Neural cell (in vitro differentiated cells): Measurements from ENCODE around the gene CPEB1. TPM values are rescaled to one million over a fixed set of nuclear protein-coding genes. Genes with fewer than 3 reads are reported as not detected.

Source experiments
- H2AFZ ChIP-seq: fragments of 200-600, 300-800 bp; sonication (generic), shearing (Covaris generic); 2 replicates; pipeline ENCODE4 v1.6.0; 2014; ENCODE audit warnings: low read depth, mild to moderate bottlenecking, antibody characterized with exemption, low read length, moderate library complexity
- H3F3A ChIP-seq: fragments of 200-600 bp; shearing (Covaris generic); 2 replicates; pipeline ENCODE4 v1.6.1; 2016; ENCODE audit warnings: mild to moderate bottlenecking, moderate library complexity, mixed read lengths, antibody characterized with exemption, low read length; ENCODE audit not compliant: insufficient read depth, poor library complexity, severe bottlenecking
- H3K27ac ChIP-seq: fragments of 200-600, 300-800 bp; sonication (generic), shearing (Covaris generic); 2 replicates; pipeline ENCODE4 v1.5.1; 2014; ENCODE audit warnings: mild to moderate bottlenecking, low read length, moderate library complexity
- H3K27me3 ChIP-seq: fragments of 300-800, 200-600 bp; sonication (generic), shearing (Covaris generic); 2 replicates; pipeline ENCODE4 v1.6.0; 2014; ENCODE audit warnings: mild to moderate bottlenecking, low read depth, low read length, moderate library complexity; ENCODE audit not compliant: insufficient read depth
- H3K36me3 ChIP-seq: fragments of 300-800, 200-600 bp; sonication (generic), shearing (Covaris generic); 2 replicates; pipeline ENCODE4 v1.5.1; 2014; ENCODE audit warnings: mild to moderate bottlenecking, antibody characterized with exemption, low read length, moderate library complexity; ENCODE audit not compliant: insufficient read depth
- H3K4me2 ChIP-seq: fragments of 300-800, 200-600 bp; sonication (generic), shearing (Covaris generic); 2 replicates; pipeline ENCODE4 v1.6.0; 2014; ENCODE audit warnings: mild to moderate bottlenecking, low read length
- H3K4me3 ChIP-seq: fragments of 300-800, 200-600 bp; sonication (generic), shearing (Covaris generic); 2 replicates; pipeline ENCODE4 v1.5.1; 2014; ENCODE audit warnings: mild to moderate bottlenecking, low read length, moderate library complexity
- H3K79me2 ChIP-seq: fragments of 200-600 bp; shearing (Covaris generic); replicated peaks from 2 replicates; pipeline ENCODE4 v1.6.0; 2014; ENCODE audit warnings: mild to moderate bottlenecking, low read length, moderate library complexity; ENCODE audit not compliant: insufficient read depth
- H3K9ac ChIP-seq: fragments of 300-800, 200-600 bp; sonication (generic), shearing (Covaris generic); 2 replicates; pipeline ENCODE4 v1.6.1; 2016; ENCODE audit warnings: mild to moderate bottlenecking, low read length, mixed read lengths
- H3K9me2 ChIP-seq: fragments of 200-600 bp; shearing (Covaris generic); 2 replicates; pipeline ENCODE4 v1.6.1; 2016; ENCODE audit warnings: mild to moderate bottlenecking, low read length, mixed read lengths; ENCODE audit not compliant: insufficient read depth
- H3K9me3 ChIP-seq: fragments of 200-600, 300-800 bp; sonication (generic), shearing (Covaris generic); 2 replicates; pipeline ENCODE4 v1.6.1; 2016; ENCODE audit warnings: mild to moderate bottlenecking, mixed run types, low read length, moderate library complexity, mixed read lengths
- H4K20me1 ChIP-seq: fragments of 200-600 bp; shearing (Covaris generic); 2 replicates; pipeline ENCODE4 v1.6.1; 2016; ENCODE audit warnings: mild to moderate bottlenecking, mixed run types; ENCODE audit not compliant: insufficient read depth
- EP300 ChIP-seq: fragments of 450-650 bp; conservative IDR thresholded peaks from 2 replicates; pipeline ENCODE4 v1.6.1; 2014; ENCODE audit warnings: antibody characterized with exemption, mild to moderate bottlenecking, moderate library complexity; ENCODE audit not compliant: poor library complexity, severe bottlenecking
- EZH2 ChIP-seq: fragments of 200-600, 300-800 bp; shearing (Covaris generic), sonication (generic); IDR thresholded peaks from 2 replicates; pipeline ENCODE4 v1.6.1; 2014; ENCODE audit warnings: antibody characterized with exemption, low read length, borderline replicate concordance, mild to moderate bottlenecking; ENCODE audit not compliant: insufficient read depth, poor library complexity, severe bottlenecking
- MXI1 ChIP-seq: fragments of 450-650 bp; conservative IDR thresholded peaks from 2 replicates; pipeline ENCODE4 v1.6.1; 2014; ENCODE audit warnings: antibody characterized with exemption, mild to moderate bottlenecking; ENCODE audit not compliant: poor library complexity, severe bottlenecking
- POLR2AphosphoS5 ChIP-seq: IDR thresholded peaks from 2 replicates; pipeline ENCODE4 v1.6.1; 2012
- RAD21 ChIP-seq: fragments of 450-650 bp; conservative IDR thresholded peaks from 2 replicates; pipeline ENCODE4 v1.6.1; 2014; ENCODE audit warnings: antibody characterized with exemption, mild to moderate bottlenecking, moderate library complexity
- REST ChIP-seq: IDR thresholded peaks from 2 replicates; pipeline ENCODE4 v1.6.1; 2012; ENCODE audit warnings: borderline replicate concordance
- SMC3 ChIP-seq: fragments of 450-650 bp; conservative IDR thresholded peaks from 2 replicates; pipeline ENCODE4 v1.6.1; 2014; ENCODE audit warnings: antibody characterized with exemption, mild to moderate bottlenecking, moderate library complexity; ENCODE audit not compliant: poor library complexity
- TAF1 ChIP-seq: IDR thresholded peaks from 2 replicates; pipeline ENCODE4 v1.6.1; 2012; ENCODE audit warnings: low read depth
- polyA plus RNA-seq: library from polyadenylated mRNA; depleted of rRNA; stranded (reverse); fragments of >200 nt; gene quantifications from 2 replicates; pipeline ENCODE4 v1.2.3, GENCODE V29; 2014
- TF ChIP-seq, protein P1 (sequence below): fragments of 450-650 bp; IDR thresholded peaks from 2 replicates; pipeline ENCODE4 v1.5.1; 2014; ENCODE audit warnings: antibody characterized with exemption, mild to moderate bottlenecking, moderate library complexity; ENCODE audit not compliant: poor library complexity, severe bottlenecking

The CPEB1 gene
- polyA plus RNA-seq, 1 donor from 2014 or later: 0.61 TPM

GRCh38 chr15:82670699-82671098, 23.5 kb upstream of the CPEB1 start:
- Histone ChIP-seq H3K79me2 (no peaks in the 10 kb centered on the region), H3K27ac (no peak overlapping the region)
- TF ChIP-seq SMC3 (no peak), REST (no peak), EZH2 (no peak), RAD21 (no peak), TAF1 (no peak), EP300 (no peak), POLR2AphosphoS5 (no peak), MXI1 (no peak)
- TF ChIP-seq, protein P1, sequence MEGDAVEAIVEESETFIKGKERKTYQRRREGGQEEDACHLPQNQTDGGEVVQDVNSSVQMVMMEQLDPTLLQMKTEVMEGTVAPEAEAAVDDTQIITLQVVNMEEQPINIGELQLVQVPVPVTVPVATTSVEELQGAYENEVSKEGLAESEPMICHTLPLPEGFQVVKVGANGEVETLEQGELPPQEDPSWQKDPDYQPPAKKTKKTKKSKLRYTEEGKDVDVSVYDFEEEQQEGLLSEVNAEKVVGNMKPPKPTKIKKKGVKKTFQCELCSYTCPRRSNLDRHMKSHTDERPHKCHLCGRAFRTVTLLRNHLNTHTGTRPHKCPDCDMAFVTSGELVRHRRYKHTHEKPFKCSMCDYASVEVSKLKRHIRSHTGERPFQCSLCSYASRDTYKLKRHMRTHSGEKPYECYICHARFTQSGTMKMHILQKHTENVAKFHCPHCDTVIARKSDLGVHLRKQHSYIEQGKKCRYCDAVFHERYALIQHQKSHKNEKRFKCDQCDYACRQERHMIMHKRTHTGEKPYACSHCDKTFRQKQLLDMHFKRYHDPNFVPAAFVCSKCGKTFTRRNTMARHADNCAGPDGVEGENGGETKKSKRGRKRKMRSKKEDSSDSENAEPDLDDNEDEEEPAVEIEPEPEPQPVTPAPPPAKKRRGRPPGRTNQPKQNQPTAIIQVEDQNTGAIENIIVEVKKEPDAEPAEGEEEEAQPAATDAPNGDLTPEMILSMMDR: no peak

GRCh38 chr15:82666606-82667005, 19.4 kb upstream of the CPEB1 start:
- H3K4me3 ChIP-seq: no peak overlapping the region
- TF ChIP-seq EZH2: no peak
- TF ChIP-seq TAF1: no peak
- no peak for TF ChIP-seq REST
- no peak for TF ChIP-seq SMC3
- TF ChIP-seq MXI1: no peak
- TF ChIP-seq POLR2AphosphoS5: no peak
- TF ChIP-seq RAD21: no peak
- TF ChIP-seq EP300: no peak
- TF ChIP-seq, protein P1: no peak
- no peaks in the 10 kb centered on the region for H3K27me3 ChIP-seq
- no peak overlapping the region for H3K4me2 ChIP-seq
- no peak overlapping the region for H3K27ac ChIP-seq
- H3K79me2 ChIP-seq: no peaks in the 10 kb centered on the region
- no peak overlapping the region for H3K9ac ChIP-seq
- H3K9me3 ChIP-seq: no peaks in the 10 kb centered on the region
- no peaks in the 10 kb centered on the region for H3F3A ChIP-seq
- no peaks in the 10 kb centered on the region for H3K9me2 ChIP-seq
- H2AFZ ChIP-seq: no peak overlapping the region
- no peaks in the 10 kb centered on the region for H4K20me1 ChIP-seq
- H3K36me3 ChIP-seq: no peaks in the 10 kb centered on the region

More at GRCh38 chr15:82670699-82671098, 23.5 kb upstream of the CPEB1 start:
- H3K27me3 ChIP-seq: no peaks in the 10 kb centered on the region
- H4K20me1 ChIP-seq: no peaks in the 10 kb centered on the region
- H2AFZ ChIP-seq: no peak overlapping the region
- no peak overlapping the region for H3K9ac ChIP-seq
- H3K9me2 ChIP-seq: no peaks in the 10 kb centered on the region
- H3K4me3 ChIP-seq: no peak overlapping the region
- H3F3A ChIP-seq: no peaks in the 10 kb centered on the region
- H3K9me3 ChIP-seq: no peaks in the 10 kb centered on the region
- H3K36me3 ChIP-seq: peaks cover 6% of the 10 kb centered on the region
- no peak overlapping the region for H3K4me2 ChIP-seq
